OCI-LY7 (cell line): ENCODE data around the gene PRKAB2. TPM values are rescaled to one million over a fixed set of nuclear protein-coding genes. Genes with fewer than 3 reads are reported as not detected.
"Not testable (repeated sequence)": the region's sequence is repeated elsewhere in the genome, so short reads cannot be mapped to it uniquely, and the experiment has no call there.

ENCODE experiments used
- BruUV-seq: library from RNA; stranded (reverse); fragments of 400-500 nt; replicated peaks from 2 replicates; lab custom pipeline; 2021; lab: Mats Ljungman, UMichigan
- CTCF ChIA-PET: fragments of 300-600 bp; sonication (Branson Sonifier 250); formaldehyde crosslinking; loops from one replicate; lab custom pipeline; 2022; ENCODE audit warnings: antibody characterized with exemption; ENCODE audit not compliant: unreplicated experiment; lab: Charles Lee
- POLR2A ChIA-PET: fragments of 300-600 bp; sonication (Branson Sonifier 250); formaldehyde crosslinking; loops from one replicate; lab custom pipeline; 2022; ENCODE audit warnings: antibody characterized with exemption; lab: Charles Lee
- DNase-seq: peaks from one replicate; pipeline ENCODE4 v3.0.0-alpha.2; 2015; ENCODE audit warnings: low spot score
- H2AFZ ChIP-seq: fragments of 200-600 bp; sonication (generic), shearing (Covaris generic); 2 replicates; pipeline ENCODE4 v1.6.1; 2014; ENCODE audit warnings: mild to moderate bottlenecking, antibody characterized with exemption, low read length, moderate library complexity
- H3K27ac ChIP-seq: fragments of 200-600 bp; sonication (generic); 2 replicates; pipeline ENCODE4 v1.5.1; 2014; ENCODE audit warnings: mixed run types, low read depth, mild to moderate bottlenecking, moderate library complexity, low read length, inconsistent platforms; ENCODE audit not compliant: poor library complexity, severe bottlenecking
- H3K36me3 ChIP-seq: fragments of 200-600 bp; sonication (generic); 2 replicates; pipeline ENCODE4 v1.6.1; 2014; ENCODE audit warnings: mild to moderate bottlenecking, antibody characterized with exemption, low read length, moderate library complexity, mixed read lengths; ENCODE audit not compliant: insufficient read depth
- H3K4me1 ChIP-seq: fragments of 200-600 bp; sonication (generic); 2 replicates; pipeline ENCODE4 v1.5.1; 2014; ENCODE audit warnings: mild to moderate bottlenecking, low read length; ENCODE audit not compliant: insufficient read depth, poor library complexity, severe bottlenecking
- H3K4me2 ChIP-seq: fragments of 200-600 bp; sonication (generic); 2 replicates; pipeline ENCODE4 v1.6.1; 2014; ENCODE audit warnings: mild to moderate bottlenecking, low read length
- H3K4me3 ChIP-seq: fragments of 200-600 bp; sonication (generic); 2 replicates; pipeline ENCODE4 v1.5.1; 2014; ENCODE audit warnings: mild to moderate bottlenecking, low read depth, low read length; ENCODE audit not compliant: poor library complexity, severe bottlenecking
- H3K79me2 ChIP-seq: fragments of 200-600 bp; sonication (generic); 2 replicates; pipeline ENCODE4 v1.6.1; 2016; ENCODE audit warnings: low read depth, mild to moderate bottlenecking, low read length, moderate library complexity, mixed read lengths; ENCODE audit not compliant: insufficient read depth
- H3K9me2 ChIP-seq: fragments of 200-600 bp; sonication (generic); 2 replicates; pipeline ENCODE4 v1.6.1; 2016; ENCODE audit warnings: mild to moderate bottlenecking, low read length, mixed read lengths; ENCODE audit not compliant: insufficient read depth
- H3K9me3 ChIP-seq: fragments of 200-600 bp; sonication (generic); 2 replicates; pipeline ENCODE4 v1.6.1; 2014; ENCODE audit warnings: mild to moderate bottlenecking, mixed run types, low read length, mixed read lengths
- H4K20me1 ChIP-seq: fragments of 200-600 bp; sonication (generic); 2 replicates; pipeline ENCODE4 v1.6.1; 2014; ENCODE audit warnings: mild to moderate bottlenecking, antibody characterized with exemption, low read length, moderate library complexity, mixed read lengths; ENCODE audit not compliant: insufficient read depth
- CTCF ChIP-seq: fragments of 200-600 bp; sonication (generic); conservative IDR thresholded peaks from 2 replicates; pipeline ENCODE4 v1.5.1; 2014; ENCODE audit warnings: mild to moderate bottlenecking, antibody characterized with exemption, low read length, moderate library complexity, mixed read lengths
- EZH2phosphoT487 ChIP-seq: fragments of 200-600 bp; sonication (generic); IDR thresholded peaks from 2 replicates; pipeline ENCODE4 v1.6.1; 2018; ENCODE audit warnings: low read depth, borderline replicate concordance, mild to moderate bottlenecking, mixed run types, antibody characterized with exemption, low read length, moderate library complexity, mixed read lengths
- intact Hi-C: fragments of 100-400 bp; cut with micrococcal nuclease; formaldehyde crosslinking; loops from one replicate; pipeline ENCODE4 v1.10.0; 2022; ENCODE audit not compliant: unreplicated experiment
- total RNA-seq, 2 experiments: library from RNA; depleted of rRNA in 1 of 2; stranded (reverse); fragments of >200 nt in 1 of 2; shearing (Covaris generic) in 1 of 2; gene quantifications; 2 replicates each; pipeline ENCODE4 v1.2.3, GENCODE V29; 2014 to 2022

PRKAB2 gene
- total RNA-seq, 2 experiments from 2014 or later: 11.6 to 17.4 TPM

- intact Hi-C loops: no loop called here
- TF ChIP-seq CTCF (no peak), EZH2phosphoT487 (no peak)
- Histone ChIP-seq H3K27ac (no peak overlapping the region), H3K4me1 (no peaks in the 10 kb centered on the region), H3K79me2 (no peaks in the 10 kb centered on the region), H4K20me1 (no peaks in the 10 kb centered on the region), H3K9me2 (no peaks in the 10 kb centered on the region), H3K9me3 (no peaks in the 10 kb centered on the region), H3K4me3 (no peak overlapping the region), H3K4me2 (no peak overlapping the region), H3K36me3 (no peaks in the 10 kb centered on the region), H2AFZ (no peak overlapping the region)
- CTCF ChIA-PET: no interaction called here
- DNase-seq: no peak
- POLR2A ChIA-PET: interaction anchor here (0.9 kb wide), 1 partner anchor 45 kb away, joined by 3 read pairs; no protein-coding TSS in a partner anchor
- BruUV-seq: no TSS peak
Measured at GRCh38 chr1:147142886-147143285, 29.4 kb downstream of the PRKAB2 start.

GRCh38 chr1:147130721-147131120 lies 41.5 kb downstream of the PRKAB2 start:
- DNase-seq, H3K4me3 ChIP-seq, H2AFZ ChIP-seq, POLR2A ChIA-PET, H3K9me2 ChIP-seq, intact Hi-C loops, H4K20me1 ChIP-seq, H3K4me2 ChIP-seq, BruUV-seq, H3K36me3 ChIP-seq, H3K27ac ChIP-seq, H3K79me2 ChIP-seq, H3K4me1 ChIP-seq, CTCF ChIA-PET, H3K9me3 ChIP-seq: not testable (repeated sequence)

GRCh38 chr1:147129116-147129873 lies 43.0 kb downstream of the PRKAB2 start:
- TF ChIP-seq EZH2phosphoT487: no peak
- TF ChIP-seq CTCF: no peak
- Histone ChIP-seq H3K9me2 (no peaks in the 10 kb centered on the region), H3K4me2 (no peak overlapping the region), H4K20me1 (no peaks in the 10 kb centered on the region), H3K79me2 (no peaks in the 10 kb centered on the region), H2AFZ (no peak overlapping the region), H3K4me3 (no peak overlapping the region), H3K9me3 (no peaks in the 10 kb centered on the region), H3K27ac (no peak overlapping the region), H3K4me1 (no peaks in the 10 kb centered on the region), H3K36me3 (no peaks in the 10 kb centered on the region)
- intact Hi-C loops: no loop called here
- ChIA-PET POLR2A (interaction anchor here (0.7 kb wide), 1 partner anchor 67 kb away, joined by 3 read pairs; no protein-coding TSS in a partner anchor), CTCF (no interaction called here)
- no peak for DNase-seq
- no TSS peak for BruUV-seq
